ENCODE results near the gene GPR37. TPM values are rescaled to one million over a fixed set of nuclear protein-coding genes. Genes with fewer than 3 reads are reported as not detected.
A peak's percentile ranks its signal among the peaks of the same experiment; 100 is the strongest.

Gene GPR37
- total RNA-seq (ENCODE audit: low replicate concordance), result 0.65 and 7.0 TPM in 2 replicates

GRCh38 chr7:124765401-124766352 is at the start of gene GPR37:
TSS of gene GPR37 (minus strand) at chr7:124765792. CDS start at chr7:124764976, 816 bp downstream.
- DNase-seq (ENCODE audit: low read depth), result peak; percentile 51
- peak within 1 kb of the TSS; percentile 59 for H3K4me3 ChIP-seq (ENCODE audit: low read depth, low read length)
- TF ChIP-seq, protein P1, sequence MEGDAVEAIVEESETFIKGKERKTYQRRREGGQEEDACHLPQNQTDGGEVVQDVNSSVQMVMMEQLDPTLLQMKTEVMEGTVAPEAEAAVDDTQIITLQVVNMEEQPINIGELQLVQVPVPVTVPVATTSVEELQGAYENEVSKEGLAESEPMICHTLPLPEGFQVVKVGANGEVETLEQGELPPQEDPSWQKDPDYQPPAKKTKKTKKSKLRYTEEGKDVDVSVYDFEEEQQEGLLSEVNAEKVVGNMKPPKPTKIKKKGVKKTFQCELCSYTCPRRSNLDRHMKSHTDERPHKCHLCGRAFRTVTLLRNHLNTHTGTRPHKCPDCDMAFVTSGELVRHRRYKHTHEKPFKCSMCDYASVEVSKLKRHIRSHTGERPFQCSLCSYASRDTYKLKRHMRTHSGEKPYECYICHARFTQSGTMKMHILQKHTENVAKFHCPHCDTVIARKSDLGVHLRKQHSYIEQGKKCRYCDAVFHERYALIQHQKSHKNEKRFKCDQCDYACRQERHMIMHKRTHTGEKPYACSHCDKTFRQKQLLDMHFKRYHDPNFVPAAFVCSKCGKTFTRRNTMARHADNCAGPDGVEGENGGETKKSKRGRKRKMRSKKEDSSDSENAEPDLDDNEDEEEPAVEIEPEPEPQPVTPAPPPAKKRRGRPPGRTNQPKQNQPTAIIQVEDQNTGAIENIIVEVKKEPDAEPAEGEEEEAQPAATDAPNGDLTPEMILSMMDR (IDR thresholded peaks at IDR 0.05; ENCODE audit: insufficient read depth, low read length), result peak; percentile 19

DNA sequence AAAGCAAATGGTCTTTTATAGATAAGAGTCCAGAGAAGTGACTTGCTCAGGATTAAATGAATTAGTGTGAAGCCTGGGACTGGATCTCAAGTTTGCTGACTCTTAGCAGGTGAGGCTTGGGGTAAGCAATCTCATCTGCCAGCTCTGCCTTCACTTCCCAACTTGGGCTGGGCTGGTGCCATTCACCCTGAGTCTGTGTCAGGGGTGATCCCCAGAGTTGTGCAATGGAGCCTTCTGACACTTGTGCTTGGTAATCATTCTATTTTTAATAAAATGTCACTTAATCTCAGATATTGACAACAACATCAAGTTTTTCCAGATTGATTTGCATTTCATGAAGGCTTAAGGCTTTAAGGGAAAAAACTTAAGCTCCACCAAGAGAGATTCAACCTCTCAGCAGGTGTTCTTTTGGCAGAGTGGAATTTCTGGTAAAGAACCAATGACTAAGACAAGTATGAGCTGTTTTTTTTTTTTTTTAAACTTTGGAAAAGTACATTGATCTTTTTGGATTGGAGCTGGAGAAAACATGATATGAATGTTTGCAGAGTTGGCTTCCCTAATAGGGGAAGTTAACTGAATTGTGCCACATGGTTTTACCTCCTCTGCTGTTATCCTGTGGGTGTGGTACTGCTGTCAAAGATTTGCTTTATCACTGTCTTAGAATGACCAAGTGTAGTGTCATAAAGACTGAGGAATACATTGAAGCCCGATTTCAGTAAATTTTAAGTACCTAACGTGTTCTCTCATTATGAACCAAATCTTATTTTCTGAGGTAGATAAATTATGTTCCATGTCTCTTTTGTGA is 48.6 kb upstream of the GPR37 start:
- no peak for DNase-seq (ENCODE audit: low read depth)
- no peak overlapping the region for H3K4me3 ChIP-seq (ENCODE audit: low read depth, low read length)
- TF ChIP-seq, protein P1 (IDR thresholded peaks at IDR 0.05; ENCODE audit: insufficient read depth, low read length), result no peak

DNA sequence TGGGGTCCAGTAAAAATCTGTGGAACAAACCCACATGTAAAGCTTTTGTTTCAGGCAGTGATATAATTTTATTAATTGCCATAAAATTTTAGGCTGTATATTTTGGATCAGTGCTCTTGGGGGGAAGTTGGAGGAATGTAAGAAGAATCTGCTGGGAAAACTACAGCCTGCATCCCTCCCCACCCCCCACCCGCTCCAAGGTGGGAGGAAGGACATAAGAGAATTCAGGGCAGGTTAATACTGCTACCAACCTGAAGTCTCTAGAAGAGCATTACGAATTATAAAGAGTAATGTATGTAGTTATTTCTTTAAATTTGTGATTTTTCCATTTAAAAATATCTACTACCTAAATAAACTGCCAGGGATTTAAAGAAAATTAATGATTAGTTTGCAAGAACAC is 47.2 kb upstream of the GPR37 start:
- H3K4me3 ChIP-seq (ENCODE audit: low read depth, low read length), result no peak overlapping the region
- TF ChIP-seq, protein P1 (IDR thresholded peaks at IDR 0.05; ENCODE audit: insufficient read depth, low read length), result no peak
- no peak for DNase-seq (ENCODE audit: low read depth)

DNA sequence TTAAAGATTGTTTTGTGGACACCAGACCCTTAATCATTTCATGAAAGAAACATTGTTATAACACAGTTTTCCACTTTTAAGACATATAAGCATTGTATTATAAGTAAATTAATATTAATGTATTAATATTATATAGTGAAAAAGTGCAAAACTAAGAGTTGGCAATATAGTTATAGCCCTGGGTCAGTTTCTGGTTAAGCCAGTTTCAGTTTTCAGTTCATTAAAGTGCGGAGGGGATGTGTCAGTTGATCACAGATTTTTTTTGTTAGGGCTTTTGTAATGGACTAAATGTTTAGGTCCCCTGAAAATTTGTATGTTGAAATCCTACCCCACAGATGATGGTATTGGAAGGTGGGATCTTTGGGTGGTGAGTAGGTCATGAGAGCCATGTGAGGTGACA is 45.7 kb upstream of the GPR37 start:
- no peak overlapping the region for H3K4me3 ChIP-seq (ENCODE audit: low read depth, low read length)
- TF ChIP-seq, protein P1 (IDR thresholded peaks at IDR 0.05; ENCODE audit: insufficient read depth, low read length), result no peak
- no peak for DNase-seq (ENCODE audit: low read depth)

DNA sequence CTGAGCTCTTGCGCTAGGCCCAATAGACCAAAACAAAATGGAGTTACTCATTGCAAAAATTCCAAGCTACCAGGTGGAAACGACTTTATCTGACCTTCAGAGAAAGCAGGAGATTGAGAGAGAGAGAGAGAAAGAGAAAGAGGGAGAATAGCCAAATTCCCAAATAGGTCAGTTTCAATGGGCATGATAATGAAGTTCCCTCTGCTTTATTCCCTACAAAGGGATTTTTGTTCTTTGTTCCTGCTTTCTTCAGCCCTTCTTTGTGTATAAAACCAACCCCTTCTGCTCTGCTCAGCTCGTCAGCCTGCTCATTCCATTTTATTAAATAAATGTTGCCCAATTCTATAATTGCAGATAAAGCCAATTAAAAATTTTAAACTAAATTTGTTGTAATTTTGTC is 45.0 kb upstream of the GPR37 start:
- H3K4me3 ChIP-seq (ENCODE audit: low read depth, low read length), result no peak overlapping the region
- TF ChIP-seq, protein P1 (IDR thresholded peaks at IDR 0.05; ENCODE audit: insufficient read depth, low read length), result no peak
- DNase-seq (ENCODE audit: low read depth), result no peak

DNA sequence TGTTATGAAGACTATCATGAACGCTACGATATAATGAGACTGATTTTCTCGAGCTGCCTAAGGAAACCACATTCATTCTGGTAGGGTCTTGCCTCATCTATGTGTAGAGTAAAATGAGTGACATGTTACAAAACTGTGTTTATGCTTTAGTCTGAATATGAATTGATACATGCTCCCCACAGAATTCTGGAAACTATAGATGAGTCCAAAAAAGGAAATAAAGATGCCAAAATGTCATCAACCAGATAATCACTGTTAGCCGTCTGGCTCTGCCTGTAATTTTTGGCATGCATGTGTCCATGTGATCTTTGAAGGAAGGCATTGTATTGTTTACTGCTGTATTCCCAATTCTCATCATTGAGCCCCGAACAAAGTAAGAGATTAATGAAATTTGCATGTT is 42.6 kb upstream of the GPR37 start:
- no peak for DNase-seq (ENCODE audit: low read depth)
- TF ChIP-seq, protein P1 (IDR thresholded peaks at IDR 0.05; ENCODE audit: insufficient read depth, low read length), result no peak
- no peak overlapping the region for H3K4me3 ChIP-seq (ENCODE audit: low read depth, low read length)
